Adrenal gland (tissue), 12 donors: Measurements from ENCODE around the gene CCDC144A. TPM values are rescaled to one million over a fixed set of nuclear protein-coding genes. Genes with fewer than 3 reads are reported as not detected.
"Not testable (repeated sequence)": the region's sequence is repeated elsewhere in the genome, so short reads cannot be mapped to it uniquely, and the experiment has no call there.

Experiments used
- DNase-seq, 7 donors: peaks; one replicate each; pipeline ENCODE4 v3.0.0-alpha.2; 2019 to 2020
- H3K27ac ChIP-seq, 5 donors: fragments of 200-600 bp; sonication (generic) in 4 of 5; 1 replicate in 3 of 5; 2 replicates in 2 of 5; pipeline versions ENCODE4 v1.5.1 to v1.8.0; 2016 to 2020; ENCODE audit warnings: mild to moderate bottlenecking in 1 of 5
- H3K27me3 ChIP-seq: fragments of 200-600 bp; 2 replicates; pipeline ENCODE4 v1.8.0; 2021
- H3K36me3 ChIP-seq, 2 donors: fragments of 200-600 bp; replicated peaks in 1 of 2; 1 replicate in 1 of 2; 2 replicates in 1 of 2; pipeline versions ENCODE4 v1.5.1 to v1.8.0; 2018 to 2022
- H3K4me1 ChIP-seq, 2 donors: fragments of 200-600 bp; replicated peaks in 1 of 2; 1 replicate in 1 of 2; 2 replicates in 1 of 2; pipeline versions ENCODE4 v1.5.1 to v1.8.0; 2018 to 2021
- H3K4me3 ChIP-seq, 4 donors: fragments of 200-600 bp; sonication (generic) in 3 of 4; one replicate each; pipeline ENCODE4 v1.5.1; 2016 to 2018
- H3K9me3 ChIP-seq, 3 donors: fragments of 200-600 bp; sonication (generic) in 1 of 3; replicated peaks in 1 of 3; 1 replicate in 2 of 3; 2 replicates in 1 of 3; pipeline versions ENCODE4 v1.5.1 to v1.8.0; 2016 to 2021
- WGBS, 4 donors: extraction: QIAGEN DNeasy Blood & Tissue Kit in 2 of 4; methylation state at CpG; one replicate each; pipeline versions ENCODE4 v1.1.5 to v1.1.7; 2013 to 2017; 5-methylcytosine and 5-hydroxymethylcytosine counted together
- intact Hi-C, 2 donors: fragments of 100-400 bp; cut with DNase I; formaldehyde crosslinking; loops; one replicate each; pipeline versions ENCODE4 v1.14.1 to v1.15.0; 2022 to 2023
- polyA plus RNA-seq, 3 donors: library from polyadenylated mRNA; stranded (reverse); fragments of 200-250 nt in 2 of 3; fragments of 350-450 nt in 1 of 3; fragmentation: Illumina TruSeq in 1 of 3; extraction: RNeasy Lipid Tissue Mini Kit (QIAGEN cat#74804) in 1 of 3; gene quantifications; one replicate each; pipeline ENCODE4 v1.2.3, GENCODE V29; 2013 to 2014
- total RNA-seq, 9 donors: library from RNA; depleted of rRNA in 4 of 9; stranded (reverse); fragments of >200 nt in 4 of 9; fragments of 120-200 nt in 1 of 9; fragmentation: NEBNext Ultra II Directional in 1 of 9; extraction: Animal tissue kit (Norgen Biotek cat#: 25700) in 1 of 9; gene quantifications; one replicate each; pipeline versions ENCODE4 v1.1.0 to v1.2.4, GENCODE V29; 2013 to 2023
- donor health status: healthy with polysubstance abuse.
- donor health status: Bipolar disorder and iron deficiency.
- donor health status: DM: yes; HTN: yes; CAD: no.
- donor health status: DM: no; HTN: no; CAD: no.
- donor health status: DM: no; HTN: no; CAD: no.
- donor health status: DM: yes; HTN: yes; CAD: no.

CCDC144A gene
- total and polyA plus RNA-seq, 12 donors = 0.06 to 13.6 (median 2.5) TPM

- H3K4me1 ChIP-seq, H3K4me3 ChIP-seq, H3K36me3 ChIP-seq, DNase-seq, H3K27ac ChIP-seq, intact Hi-C loops, H3K9me3 ChIP-seq, H3K27me3 ChIP-seq: not testable (repeated sequence)
- WGBS, 4 donors = 78 to 87% (median 82%) methylated on average over 3 of the region's 3 CpGs; no CpG with 5 or more reads in 1 of the 4 donors
Measured at GRCh38 chr17:16789622-16790021, 99.6 kb downstream of the CCDC144A start.

- 83 to 94% (median 90%) methylated on average over 4 to 7 of the region's 9 CpGs for WGBS, 4 donors
- H3K4me3 ChIP-seq = not testable (repeated sequence)
Measured at GRCh38 chr17:16790313-16790871, 100.4 kb downstream of the CCDC144A start.

GRCh38 chr17:16794215-16794614 is 104.2 kb downstream of the CCDC144A start:
- H3K9me3 ChIP-seq, H3K27ac ChIP-seq, H3K36me3 ChIP-seq, DNase-seq, intact Hi-C loops, H3K4me1 ChIP-seq, H3K27me3 ChIP-seq, H3K4me3 ChIP-seq: not testable (repeated sequence)
- WGBS, 4 donors = 47 to 64% (median 53%) methylated on average over 3 of the region's 5 CpGs

More at GRCh38 chr17:16790313-16790871, 100.4 kb downstream of the CCDC144A start:
- DNase-seq, H3K36me3 ChIP-seq, H3K4me1 ChIP-seq, H3K9me3 ChIP-seq, H3K27ac ChIP-seq, intact Hi-C loops, H3K27me3 ChIP-seq: not testable (repeated sequence)

GRCh38 chr17:16795894-16796293 is 105.9 kb downstream of the CCDC144A start:
- intact Hi-C loops, H3K9me3 ChIP-seq, H3K4me3 ChIP-seq, H3K4me1 ChIP-seq, H3K27me3 ChIP-seq, DNase-seq, H3K36me3 ChIP-seq, H3K27ac ChIP-seq: not testable (repeated sequence)
- 82 to 93% (median 92%) methylated on average over 4 to 7 of the region's 7 CpGs for WGBS, 4 donors

- intact Hi-C loops, DNase-seq, H3K27ac ChIP-seq, H3K9me3 ChIP-seq, H3K4me3 ChIP-seq, H3K4me1 ChIP-seq, H3K27me3 ChIP-seq, H3K36me3 ChIP-seq: not testable (repeated sequence)
- 44 to 67% (median 56%) methylated on average over 3 to 5 of the region's 5 CpGs for WGBS, 4 donors
Measured at GRCh38 chr17:16804851-16805250, 114.8 kb downstream of the CCDC144A start.

GRCh38 chr17:16806599-16806998 is 116.6 kb downstream of the CCDC144A start:
- 86 to 93% (median 91%) methylated on average over 4 of the region's 4 CpGs for WGBS, 4 donors
- H3K4me1 ChIP-seq, H3K27ac ChIP-seq, intact Hi-C loops, H3K9me3 ChIP-seq, H3K4me3 ChIP-seq, H3K27me3 ChIP-seq, DNase-seq, H3K36me3 ChIP-seq: not testable (repeated sequence)

GRCh38 chr17:16807620-16808019 is 117.6 kb downstream of the CCDC144A start:
- H3K4me3 ChIP-seq, intact Hi-C loops, H3K4me1 ChIP-seq, H3K27ac ChIP-seq, H3K36me3 ChIP-seq, DNase-seq, H3K27me3 ChIP-seq, H3K9me3 ChIP-seq: not testable (repeated sequence)
- 79 to 100% (median 88%) methylated on average over 2 to 7 of the region's 9 CpGs for WGBS, 4 donors

- H3K4me3 ChIP-seq, intact Hi-C loops, H3K27me3 ChIP-seq, DNase-seq, H3K4me1 ChIP-seq, H3K9me3 ChIP-seq, H3K27ac ChIP-seq, H3K36me3 ChIP-seq: not testable (repeated sequence)
- WGBS, 4 donors = 70 to 87% (median 84%) methylated on average over 4 to 5 of the region's 5 CpGs; no CpG with 5 or more reads in 1 of the 4 donors
Measured at GRCh38 chr17:16810236-16810635, 120.2 kb downstream of the CCDC144A start.

GRCh38 chr17:16812126-16812525 is 122.1 kb downstream of the CCDC144A start:
- H3K36me3 ChIP-seq, intact Hi-C loops, H3K27me3 ChIP-seq, H3K9me3 ChIP-seq, H3K4me3 ChIP-seq, H3K4me1 ChIP-seq, DNase-seq, H3K27ac ChIP-seq: not testable (repeated sequence)
- WGBS, 4 donors = 12 to 38% (median 23%) methylated on average over 5 to 6 of the region's 7 CpGs; no CpG with 5 or more reads in 1 of the 4 donors
